Parathyroid adenoma (tissue), 2 donors: ENCODE data around the gene PRKN.

Source experiments
- H2AFZ ChIP-seq: fragments of 300-600 bp; sonication (generic); one replicate; pipeline ENCODE4 v1.7.0; 2017; ENCODE audit warnings: antibody characterized with exemption, mild to moderate bottlenecking
- H3K27ac ChIP-seq: fragments of 300-600 bp; sonication (generic); one replicate; pipeline ENCODE4 v1.7.0; 2017
- H3K27me3 ChIP-seq: fragments of 300-600 bp; sonication (generic); one replicate; pipeline ENCODE4 v1.7.0; 2017; ENCODE audit warnings: low read length; ENCODE audit not compliant: control insufficient read depth, insufficient read depth
- H3K36me3 ChIP-seq: fragments of 300-600 bp; sonication (generic); one replicate; pipeline ENCODE4 v1.7.0; 2017; ENCODE audit warnings: low read length; ENCODE audit not compliant: control insufficient read depth, insufficient read depth
- H3K4me1 ChIP-seq: fragments of 300-600 bp; sonication (generic); one replicate; pipeline ENCODE4 v1.7.0; 2017; ENCODE audit warnings: control low read depth
- H3K4me2 ChIP-seq: fragments of 300-600 bp; sonication (generic); one replicate; pipeline ENCODE4 v1.7.0; 2017; ENCODE audit warnings: low read length
- H3K4me3 ChIP-seq: fragments of 300-600 bp; sonication (generic); one replicate; pipeline ENCODE4 v1.7.0; 2017; ENCODE audit warnings: low read depth, low read length
- H3K79me2 ChIP-seq: fragments of 300-600 bp; sonication (generic); one replicate; pipeline ENCODE4 v1.7.0; 2017; ENCODE audit warnings: control low read depth
- H3K9ac ChIP-seq: fragments of 300-600 bp; sonication (generic); one replicate; pipeline ENCODE4 v1.7.0; 2017; ENCODE audit warnings: mild to moderate bottlenecking
- H3K9me3 ChIP-seq: fragments of 300-600 bp; sonication (generic); one replicate; pipeline ENCODE4 v1.7.0; 2017; ENCODE audit warnings: low read length; ENCODE audit not compliant: control insufficient read depth
- TF ChIP-seq, protein P1 (sequence below): fragments of 300-600 bp; sonication (generic); IDR thresholded peaks from one replicate; pipeline ENCODE4 v1.7.0; 2017; ENCODE audit warnings: antibody characterized with exemption, mild to moderate bottlenecking
- donor health status: primary hyperparathyroidism.

The PRKN gene

DNA sequence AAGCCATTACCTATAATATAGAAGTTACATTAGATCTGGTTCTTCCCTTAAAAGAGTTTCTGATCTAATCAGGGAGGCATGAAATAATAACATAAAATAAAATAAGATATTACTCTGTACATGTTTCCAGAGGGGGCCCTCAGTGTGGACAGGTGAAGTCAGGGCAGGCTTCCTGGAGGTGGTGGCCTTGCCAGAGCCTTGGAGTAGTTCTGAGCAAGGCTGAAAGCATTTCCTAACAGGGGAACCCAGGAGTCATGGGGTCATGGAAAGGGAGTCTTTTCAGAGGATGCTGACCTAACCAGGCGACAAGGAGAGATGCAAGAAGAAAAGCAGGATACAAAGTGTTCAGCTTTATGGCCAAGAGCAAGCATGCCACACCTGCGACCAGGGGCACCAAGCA lies 982.4 kb downstream of the PRKN start:
- Histone ChIP-seq H3K4me2 (no peak overlapping the region), H2AFZ (no peak overlapping the region), H3K4me3 (no peak overlapping the region), H3K27ac (no peak overlapping the region), H3K27me3 (no peaks in the 10 kb centered on the region), H3K4me1 (no peaks in the 10 kb centered on the region), H3K9ac (no peak overlapping the region), H3K79me2 (no peaks in the 10 kb centered on the region), H3K36me3 (no peaks in the 10 kb centered on the region), H3K9me3 (no peaks in the 10 kb centered on the region)
- TF ChIP-seq, protein P1, sequence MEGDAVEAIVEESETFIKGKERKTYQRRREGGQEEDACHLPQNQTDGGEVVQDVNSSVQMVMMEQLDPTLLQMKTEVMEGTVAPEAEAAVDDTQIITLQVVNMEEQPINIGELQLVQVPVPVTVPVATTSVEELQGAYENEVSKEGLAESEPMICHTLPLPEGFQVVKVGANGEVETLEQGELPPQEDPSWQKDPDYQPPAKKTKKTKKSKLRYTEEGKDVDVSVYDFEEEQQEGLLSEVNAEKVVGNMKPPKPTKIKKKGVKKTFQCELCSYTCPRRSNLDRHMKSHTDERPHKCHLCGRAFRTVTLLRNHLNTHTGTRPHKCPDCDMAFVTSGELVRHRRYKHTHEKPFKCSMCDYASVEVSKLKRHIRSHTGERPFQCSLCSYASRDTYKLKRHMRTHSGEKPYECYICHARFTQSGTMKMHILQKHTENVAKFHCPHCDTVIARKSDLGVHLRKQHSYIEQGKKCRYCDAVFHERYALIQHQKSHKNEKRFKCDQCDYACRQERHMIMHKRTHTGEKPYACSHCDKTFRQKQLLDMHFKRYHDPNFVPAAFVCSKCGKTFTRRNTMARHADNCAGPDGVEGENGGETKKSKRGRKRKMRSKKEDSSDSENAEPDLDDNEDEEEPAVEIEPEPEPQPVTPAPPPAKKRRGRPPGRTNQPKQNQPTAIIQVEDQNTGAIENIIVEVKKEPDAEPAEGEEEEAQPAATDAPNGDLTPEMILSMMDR: no peak

DNA sequence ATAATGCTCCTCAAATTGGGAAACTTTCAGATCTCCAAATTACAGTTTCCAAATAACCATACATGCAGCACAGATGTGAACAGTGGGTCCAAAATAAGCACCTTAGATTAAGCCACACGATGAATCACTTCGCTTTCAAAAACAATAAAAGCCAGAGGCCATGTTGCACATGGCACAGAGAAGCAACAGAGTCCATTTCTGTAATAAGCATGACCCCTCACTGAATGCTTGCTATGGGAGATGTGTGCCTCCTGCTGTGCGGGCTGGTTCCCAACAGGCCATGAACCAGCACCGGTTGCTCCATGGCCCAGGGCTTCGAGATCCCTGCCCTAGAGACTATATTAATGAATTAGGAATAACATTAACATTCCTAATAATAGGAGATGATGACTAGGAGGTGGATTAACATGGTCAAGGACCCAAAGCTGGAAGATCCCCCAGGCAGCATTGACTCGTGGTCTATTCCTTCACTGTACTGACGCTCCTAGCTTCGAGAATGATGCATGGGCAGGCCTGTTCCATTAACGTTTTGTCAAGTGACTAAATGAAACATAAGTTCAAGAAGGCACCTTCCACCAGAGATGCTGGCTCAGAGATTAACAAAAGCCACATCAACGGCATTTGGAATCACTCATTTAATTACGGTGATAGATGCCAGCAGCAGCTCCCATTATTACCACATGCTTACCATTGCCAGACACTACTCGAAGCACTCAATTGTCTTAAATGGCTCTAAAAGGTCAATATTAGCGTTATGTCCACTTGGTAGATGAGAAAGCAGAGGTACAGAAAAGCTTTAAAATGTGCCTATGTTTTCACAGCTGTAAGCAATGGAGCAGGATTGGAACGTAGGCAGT lies 983.1 kb downstream of the PRKN start:
- H3K4me1 ChIP-seq: no peaks in the 10 kb centered on the region

DNA sequence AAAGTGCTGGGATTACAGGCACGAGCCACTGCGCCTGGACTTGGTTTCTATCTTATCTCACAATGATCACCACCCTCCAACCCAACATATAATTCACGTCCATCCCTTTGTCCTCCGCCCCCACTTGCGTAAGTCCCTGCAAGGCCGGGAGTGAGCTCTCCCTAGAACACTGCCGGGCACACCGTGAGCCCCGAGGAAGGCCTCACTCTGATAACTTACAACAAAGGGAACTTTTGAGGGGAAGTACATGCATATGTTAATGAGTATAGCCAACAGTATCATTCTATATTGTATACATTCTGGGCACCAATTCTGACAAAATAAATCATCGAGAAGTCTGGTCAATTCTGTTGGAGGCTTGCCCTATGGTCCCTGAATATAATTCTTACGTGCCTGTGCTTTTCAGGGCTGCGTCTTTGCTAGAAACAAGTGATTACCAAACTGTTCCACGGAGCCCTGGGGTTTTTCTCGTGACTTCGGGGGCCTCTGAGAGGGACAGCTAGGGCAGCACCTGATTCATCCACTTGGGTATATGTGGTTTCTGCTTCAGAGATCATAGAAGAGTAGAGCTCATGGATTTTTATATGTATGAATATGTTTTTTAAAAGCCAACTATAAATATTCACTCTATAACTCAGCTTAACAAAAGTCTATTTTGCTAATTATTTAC lies 983.9 kb downstream of the PRKN start:
- TF ChIP-seq, protein P1: no peak
- Histone ChIP-seq H3K36me3 (no peaks in the 10 kb centered on the region), H3K4me2 (no peak overlapping the region), H3K9ac (no peak overlapping the region), H3K9me3 (no peaks in the 10 kb centered on the region), H3K79me2 (no peaks in the 10 kb centered on the region), H3K4me3 (no peak overlapping the region), H3K27me3 (no peaks in the 10 kb centered on the region), H3K27ac (no peak overlapping the region), H2AFZ (no peak overlapping the region), H3K4me1 (no peaks in the 10 kb centered on the region)

More for the DNA sequence above, 983.1 kb downstream of the PRKN start:
- Histone ChIP-seq H3K9ac (no peak overlapping the region), H3K27ac (no peak overlapping the region), H3K36me3 (no peaks in the 10 kb centered on the region), H3K9me3 (no peaks in the 10 kb centered on the region), H3K27me3 (no peaks in the 10 kb centered on the region), H3K79me2 (no peaks in the 10 kb centered on the region), H3K4me3 (no peak overlapping the region), H2AFZ (no peak overlapping the region), H3K4me2 (no peak overlapping the region)
- TF ChIP-seq, protein P1: no peak

DNA sequence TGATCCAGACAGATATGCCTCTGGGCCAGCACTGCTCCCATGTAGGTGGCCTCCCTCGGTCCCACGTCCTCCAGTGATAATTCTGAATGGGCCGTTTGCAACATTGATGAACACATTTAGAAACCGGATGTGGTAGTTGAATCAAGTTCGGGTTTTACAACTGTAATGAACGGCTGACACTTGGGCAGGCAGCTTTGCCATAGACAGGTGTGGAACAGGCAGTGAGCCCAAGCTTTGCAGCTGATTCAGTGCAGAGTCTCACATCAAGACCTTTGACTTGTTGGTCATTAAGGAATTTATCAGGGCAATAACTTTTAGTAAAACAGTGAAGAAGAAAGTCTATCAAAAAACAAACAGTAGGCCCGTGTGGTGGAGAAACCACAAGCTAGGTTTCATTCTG lies 987.1 kb downstream of the PRKN start:
- H3K4me1 ChIP-seq: no peaks in the 10 kb centered on the region
- H3K27ac ChIP-seq: no peak overlapping the region
- no peak overlapping the region for H2AFZ ChIP-seq
- no peak overlapping the region for H3K9ac ChIP-seq
- TF ChIP-seq, protein P1: no peak
- H3K9me3 ChIP-seq: no peaks in the 10 kb centered on the region
- no peak overlapping the region for H3K4me2 ChIP-seq
- H3K4me3 ChIP-seq: no peak overlapping the region
- no peaks in the 10 kb centered on the region for H3K36me3 ChIP-seq
- H3K27me3 ChIP-seq: no peaks in the 10 kb centered on the region
- no peaks in the 10 kb centered on the region for H3K79me2 ChIP-seq
